NCI-H1105 treated with DMSO at 0.1 percent for 48 hours (cell line): ENCODE data around the gene SDHAF2.
"Not testable (repeated sequence)": the region's sequence is repeated elsewhere in the genome, so short reads cannot be mapped to it uniquely, and the experiment has no call there.

Experiments used
- DNase-seq: peaks from one replicate; lab custom pipeline; 2025; lab: John Stamatoyannopoulos, UW

The SDHAF2 gene

DNA sequence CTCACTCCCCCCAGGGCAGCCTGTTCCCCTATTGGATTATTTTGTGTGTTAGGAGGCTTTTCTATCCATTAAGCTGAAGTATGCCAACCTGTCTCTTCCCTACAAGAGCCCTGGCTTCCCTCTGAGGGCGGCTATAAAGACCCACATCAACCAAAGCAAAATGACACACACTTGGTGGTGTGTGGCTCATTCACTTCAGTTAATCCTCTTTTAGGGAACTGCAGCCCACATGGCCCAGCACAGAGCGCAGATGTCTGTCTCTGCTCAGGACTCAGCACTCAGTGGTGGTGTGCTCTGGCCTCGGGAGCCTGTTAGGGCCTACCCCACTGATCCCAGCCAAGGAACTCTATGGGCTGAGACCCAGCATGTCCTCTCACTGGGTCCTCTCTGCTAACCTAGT lies 46.4 kb downstream of the SDHAF2 start:
- no peak for DNase-seq

DNA sequence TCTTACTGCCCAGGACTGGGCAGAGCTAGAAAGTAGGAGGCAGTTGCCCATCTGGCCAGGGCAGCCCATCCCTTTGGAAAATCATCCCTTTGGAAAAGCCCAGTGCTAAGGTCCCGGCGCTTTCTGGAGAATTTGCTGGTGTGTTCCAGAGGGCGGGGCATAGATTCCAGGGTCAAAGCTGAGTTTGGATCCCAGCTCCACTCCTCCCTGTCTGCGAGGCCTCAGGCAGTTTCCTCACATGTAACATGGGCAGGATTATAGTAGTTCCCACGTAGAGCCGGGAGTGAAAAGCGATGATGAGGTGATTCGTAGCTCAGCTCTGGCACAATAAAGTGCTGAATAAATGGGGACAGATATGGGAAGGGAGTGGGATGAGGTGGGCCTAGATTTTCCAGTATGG lies 47.2 kb downstream of the SDHAF2 start:
- DNase-seq = no peak

DNA sequence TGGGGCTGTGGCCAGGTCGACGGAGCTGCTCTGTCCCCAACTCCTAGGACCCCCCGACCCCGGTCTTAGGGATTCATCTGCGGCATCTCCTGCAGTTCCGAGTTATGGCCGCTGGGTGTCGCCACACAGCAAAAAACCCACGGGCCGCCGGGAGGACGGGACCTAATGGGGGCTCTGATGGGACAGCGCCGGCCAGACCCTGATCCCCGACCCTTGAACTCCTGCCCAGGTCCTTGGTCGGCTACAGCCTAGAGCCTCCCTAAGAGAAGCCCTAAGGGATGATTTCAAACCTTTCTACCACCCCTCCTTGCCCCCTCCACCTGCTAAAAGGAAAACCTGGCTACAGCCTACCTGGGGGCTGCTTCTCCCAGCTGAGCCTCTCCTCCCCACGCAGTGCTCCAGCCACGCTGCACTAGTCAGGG lies 47.8 kb downstream of the SDHAF2 start:
- DNase-seq = peak; percentile 5

DNA sequence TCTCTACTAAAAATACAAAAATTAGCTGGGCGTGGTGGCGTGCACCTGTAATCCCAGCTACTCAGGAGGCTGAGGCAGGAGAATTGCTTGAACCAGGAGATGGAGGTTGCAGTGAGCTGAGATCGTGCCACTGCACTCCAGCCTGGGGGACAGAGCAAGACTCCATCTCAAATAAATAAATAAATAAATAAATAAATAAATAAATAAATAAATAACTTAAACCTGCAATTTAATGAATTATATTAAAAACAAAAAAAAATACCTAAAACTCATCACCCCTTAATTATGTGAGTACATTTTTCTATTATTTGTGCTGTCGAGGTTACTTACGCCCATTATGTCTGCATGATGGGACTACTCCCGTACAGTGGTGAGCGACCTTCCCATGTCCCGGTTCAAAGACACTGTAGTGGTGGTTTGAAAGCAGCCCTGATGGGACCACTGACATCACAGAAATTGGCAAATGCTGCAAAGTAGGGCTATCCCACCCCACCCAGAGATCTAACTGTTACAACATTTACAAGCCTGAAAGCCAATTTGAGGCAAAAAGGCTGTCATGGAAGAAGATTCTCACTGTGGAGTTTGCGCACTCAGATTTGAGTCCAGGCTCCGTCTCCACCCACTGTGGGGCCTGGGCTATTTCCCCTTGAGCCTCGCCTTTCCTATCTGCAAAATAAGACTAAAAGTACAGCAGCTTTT lies 49.6 kb downstream of the SDHAF2 start:
- not testable (repeated sequence) for DNase-seq

DNA sequence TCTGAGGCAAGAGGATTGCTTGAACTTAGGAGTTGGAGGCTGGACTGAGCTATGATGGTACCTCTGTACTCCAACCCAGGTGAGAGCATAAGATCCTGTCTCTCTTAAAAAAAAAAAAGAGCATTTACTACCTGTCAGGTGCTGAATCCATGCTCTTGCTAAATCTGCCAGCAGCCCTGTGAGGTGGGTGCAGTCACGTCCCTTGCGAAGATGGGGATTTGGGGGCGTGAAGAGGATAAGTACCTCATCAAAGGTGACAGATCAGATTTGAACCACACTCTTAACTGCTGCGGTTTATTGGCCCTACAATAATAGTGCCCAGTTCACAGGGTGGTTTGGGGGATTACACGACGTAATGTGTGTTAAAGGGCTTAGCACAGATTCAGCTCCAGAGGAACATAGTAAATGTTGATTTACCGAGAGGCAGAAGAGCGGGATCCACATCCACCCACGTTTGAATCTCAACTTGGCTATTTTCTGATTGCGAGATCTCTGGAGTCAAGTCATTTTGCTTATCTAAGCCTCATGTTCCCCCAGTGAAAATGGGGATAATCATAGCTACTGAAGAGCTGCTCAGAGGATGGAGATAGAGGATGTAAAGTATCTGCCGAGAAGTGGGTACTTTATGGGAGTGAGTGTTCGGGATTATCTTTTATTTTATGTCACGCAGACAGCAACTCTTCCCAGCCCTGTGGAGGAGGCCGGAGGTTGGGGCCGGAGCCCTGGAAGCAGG lies 50.5 kb downstream of the SDHAF2 start:
- DNase-seq = no peak

DNA sequence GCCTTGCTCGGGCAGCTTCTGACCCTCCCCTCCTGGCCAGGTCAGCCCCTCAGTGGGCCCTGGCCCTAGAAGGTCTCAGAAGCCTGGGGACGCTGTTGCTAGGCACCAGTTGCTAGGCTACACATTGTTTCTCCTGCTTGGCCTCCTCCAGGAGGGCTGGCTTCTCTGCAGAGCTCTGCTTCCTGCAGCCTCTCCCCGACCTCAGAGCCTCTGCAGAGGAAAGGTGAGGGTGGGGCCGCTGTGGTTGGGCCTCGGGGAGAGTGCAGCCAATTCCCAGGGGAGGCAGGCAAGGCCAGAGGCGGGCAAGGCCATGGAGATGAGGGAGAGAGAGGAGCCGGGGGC lies 51.0 kb downstream of the SDHAF2 start:
- peak; percentile 83 for DNase-seq

DNA sequence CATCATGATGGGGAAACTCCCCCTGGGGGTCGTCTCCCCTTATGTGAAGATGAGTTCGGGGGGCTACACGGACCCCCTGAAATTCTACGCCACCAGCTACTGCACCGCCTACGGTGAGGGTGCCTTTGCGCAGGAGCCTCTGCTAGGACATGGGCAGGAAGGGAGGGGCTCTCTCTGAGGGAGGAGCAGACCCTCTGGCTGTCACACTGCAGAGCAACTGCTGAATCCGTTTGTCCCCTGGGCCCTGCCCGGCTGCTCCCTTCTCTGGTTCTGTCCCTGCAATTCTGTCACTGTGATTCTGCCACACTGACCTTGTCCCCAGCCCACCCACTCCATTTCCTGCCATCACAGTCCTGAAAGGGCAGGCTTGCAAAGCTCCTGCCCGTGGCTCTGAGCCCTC lies 51.9 kb downstream of the SDHAF2 start:
- no peak for DNase-seq

DNA sequence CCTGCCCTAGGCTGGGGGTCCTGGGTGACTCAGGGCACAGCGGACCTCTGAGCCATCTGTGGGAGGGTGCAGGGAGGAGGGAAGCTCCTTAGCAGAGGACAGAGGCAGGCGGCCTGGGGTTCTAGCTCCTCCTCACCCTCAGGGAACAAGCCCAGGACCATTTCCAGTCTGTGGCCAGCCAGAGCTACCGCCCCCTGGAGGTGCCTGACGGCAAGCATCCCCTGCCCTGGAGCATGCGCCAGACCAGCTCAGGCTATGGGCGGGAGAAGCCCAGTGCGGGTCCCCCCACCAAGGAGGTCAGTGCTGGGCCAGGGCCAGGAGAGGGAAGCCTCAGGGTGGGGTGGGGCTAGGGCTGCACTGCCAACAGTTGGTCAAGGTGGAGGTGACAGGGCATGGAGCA lies 52.6 kb downstream of the SDHAF2 start:
- DNase-seq = no peak

DNA sequence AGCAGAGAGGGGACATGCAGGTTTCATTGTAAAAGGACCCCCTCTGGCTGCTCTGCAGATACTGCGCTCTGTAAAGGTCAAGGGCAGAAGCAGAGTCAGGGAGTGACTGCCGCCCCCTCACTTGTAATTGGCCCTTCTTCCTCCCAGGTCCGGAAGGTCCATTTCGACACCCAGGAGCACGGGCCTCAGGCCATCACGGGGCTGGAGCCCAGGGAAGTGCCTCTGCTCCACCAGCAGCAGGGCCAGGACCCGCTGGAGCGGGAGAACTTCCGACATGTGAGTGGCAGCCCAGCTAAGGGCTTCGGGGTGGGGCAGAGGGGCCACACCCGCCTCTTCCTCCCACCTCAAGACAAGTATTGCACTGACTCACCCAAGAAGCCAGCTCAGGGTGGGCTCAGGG lies 54.6 kb downstream of the SDHAF2 start:
- no peak for DNase-seq

DNA sequence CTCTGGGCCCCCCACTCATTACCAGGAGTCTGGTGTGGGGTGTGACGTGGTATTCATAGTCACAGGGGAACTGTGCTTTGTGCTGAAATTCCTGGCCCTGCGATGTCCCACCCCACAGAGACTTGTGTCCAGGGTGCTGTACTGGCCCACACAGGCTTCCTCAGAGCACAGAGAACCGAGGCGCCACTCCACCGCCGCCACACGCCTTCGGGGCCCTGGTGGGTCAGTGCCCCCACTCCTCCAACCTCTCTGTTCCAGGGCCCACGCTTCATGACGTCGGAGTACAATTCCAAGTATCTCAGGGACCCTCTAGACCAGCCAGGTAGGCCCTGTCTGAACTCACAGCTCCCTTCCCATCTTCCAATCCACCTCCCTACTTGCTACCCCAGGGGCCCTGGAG lies 55.2 kb downstream of the SDHAF2 start:
- no peak for DNase-seq

DNA sequence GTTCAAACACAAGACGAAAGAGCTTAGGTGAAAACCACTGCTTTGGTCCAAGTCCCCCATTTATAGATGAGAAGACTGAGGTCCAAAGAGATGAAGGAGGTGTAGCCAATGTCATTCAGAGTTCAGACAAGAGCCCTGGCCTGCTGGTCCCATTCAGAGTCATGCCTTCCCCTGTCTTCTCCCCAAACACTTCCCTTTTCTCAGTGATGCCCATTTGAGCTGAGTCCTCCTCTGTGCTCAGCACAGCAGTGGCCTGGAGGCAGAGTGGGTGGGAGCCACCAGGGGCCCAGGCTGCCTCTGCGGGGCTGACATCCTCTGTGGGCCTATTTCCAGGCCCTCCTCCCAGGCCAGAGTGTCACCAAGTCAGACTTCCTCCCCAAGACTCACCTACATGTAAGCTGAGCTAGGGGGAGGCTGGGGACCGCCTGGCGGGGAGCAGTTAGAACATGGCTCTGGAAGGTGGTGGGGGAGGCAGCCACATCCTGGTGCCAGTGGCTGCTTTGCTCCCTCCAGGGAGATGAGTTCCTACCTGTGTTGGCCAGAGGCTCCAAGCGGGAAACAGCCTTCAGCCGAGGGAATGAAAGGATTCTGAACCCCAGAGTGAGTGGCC lies 56.2 kb downstream of the SDHAF2 start:
- DNase-seq = no peak

DNA sequence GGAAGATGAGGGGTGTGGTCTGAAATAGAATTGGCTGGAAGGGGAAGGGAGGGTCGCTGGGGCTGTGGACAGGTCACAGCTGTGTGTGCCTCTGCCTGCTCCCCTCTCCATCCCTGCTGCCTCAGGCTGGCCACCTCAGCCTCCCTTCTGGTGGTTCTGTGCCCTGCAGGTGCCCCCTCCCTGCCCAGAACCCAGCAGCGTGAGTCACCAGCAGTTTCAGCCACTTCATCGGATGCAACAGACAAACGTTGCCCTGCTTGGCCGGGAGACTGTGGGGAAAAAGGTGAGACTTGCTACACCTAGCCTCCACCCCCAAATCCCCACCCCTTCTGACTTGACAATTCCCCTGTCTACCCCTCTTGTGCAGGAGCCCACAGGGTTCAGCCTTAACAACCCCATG lies 56.9 kb downstream of the SDHAF2 start:
- DNase-seq = no peak

DNA sequence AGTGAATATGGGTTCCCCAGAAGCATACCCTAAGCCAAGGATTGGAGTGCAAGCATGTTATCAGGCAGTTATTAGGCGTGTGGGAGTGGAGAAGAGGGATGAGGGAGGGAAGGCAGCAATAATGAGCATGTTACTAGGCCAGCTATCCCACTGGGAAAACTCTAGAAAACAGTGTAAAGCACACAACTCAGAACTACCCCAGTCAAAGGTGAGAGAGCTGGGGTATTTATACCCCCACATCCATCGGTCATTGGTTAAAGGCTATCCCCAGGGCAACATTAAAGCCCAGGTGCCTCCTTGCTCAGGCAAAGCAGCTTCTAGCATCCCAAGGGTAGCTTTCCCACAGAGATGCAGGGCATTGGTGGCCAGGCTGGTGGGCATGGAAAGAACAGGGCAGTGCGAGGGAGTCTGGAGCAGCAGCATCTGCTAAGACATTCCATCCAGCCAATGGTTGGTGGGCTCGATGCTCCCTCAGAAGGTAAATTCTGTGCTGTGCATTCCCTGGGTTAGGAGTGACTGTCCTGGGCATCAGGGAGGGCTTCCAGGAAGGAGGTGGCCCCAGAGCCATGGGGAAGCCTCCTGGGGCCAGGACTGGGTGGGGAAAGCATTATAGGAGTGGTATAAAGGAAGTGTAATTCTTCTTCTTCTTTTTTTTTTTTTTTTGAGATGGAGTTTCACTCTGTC lies 57.6 kb downstream of the SDHAF2 start:
- no peak for DNase-seq

DNA sequence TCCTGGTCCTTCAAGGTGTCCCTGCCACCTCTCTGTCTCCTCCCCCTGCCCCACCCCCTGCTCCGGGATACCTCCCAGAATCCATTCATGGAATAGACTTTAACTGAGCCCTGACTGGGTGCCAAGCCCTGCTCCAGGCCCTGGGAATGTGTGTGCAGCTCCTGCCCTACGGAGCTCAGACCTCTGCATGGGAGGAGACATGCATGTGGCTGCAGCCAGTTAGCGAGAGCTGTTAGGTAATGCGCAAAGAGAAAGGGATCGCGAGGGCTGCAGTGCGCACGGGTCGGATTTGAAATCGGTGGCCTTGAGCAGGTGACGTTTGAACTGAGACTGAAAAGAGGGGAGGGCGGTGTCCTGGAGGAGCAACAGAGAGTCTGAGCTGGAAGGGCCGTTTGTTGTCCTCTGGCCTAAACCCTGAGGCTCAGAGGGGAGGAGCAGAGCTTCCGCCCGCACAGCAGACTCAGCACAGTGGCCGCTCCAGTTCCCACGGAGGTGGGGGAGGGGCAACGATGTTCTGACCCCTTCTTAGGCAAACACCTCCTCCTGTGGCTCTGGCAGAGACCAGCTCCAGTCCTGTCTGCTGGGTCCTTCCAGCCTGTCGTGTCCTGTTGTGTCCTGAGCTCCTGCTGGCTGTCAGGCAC lies 58.8 kb downstream of the SDHAF2 start:
- no peak for DNase-seq

DNA sequence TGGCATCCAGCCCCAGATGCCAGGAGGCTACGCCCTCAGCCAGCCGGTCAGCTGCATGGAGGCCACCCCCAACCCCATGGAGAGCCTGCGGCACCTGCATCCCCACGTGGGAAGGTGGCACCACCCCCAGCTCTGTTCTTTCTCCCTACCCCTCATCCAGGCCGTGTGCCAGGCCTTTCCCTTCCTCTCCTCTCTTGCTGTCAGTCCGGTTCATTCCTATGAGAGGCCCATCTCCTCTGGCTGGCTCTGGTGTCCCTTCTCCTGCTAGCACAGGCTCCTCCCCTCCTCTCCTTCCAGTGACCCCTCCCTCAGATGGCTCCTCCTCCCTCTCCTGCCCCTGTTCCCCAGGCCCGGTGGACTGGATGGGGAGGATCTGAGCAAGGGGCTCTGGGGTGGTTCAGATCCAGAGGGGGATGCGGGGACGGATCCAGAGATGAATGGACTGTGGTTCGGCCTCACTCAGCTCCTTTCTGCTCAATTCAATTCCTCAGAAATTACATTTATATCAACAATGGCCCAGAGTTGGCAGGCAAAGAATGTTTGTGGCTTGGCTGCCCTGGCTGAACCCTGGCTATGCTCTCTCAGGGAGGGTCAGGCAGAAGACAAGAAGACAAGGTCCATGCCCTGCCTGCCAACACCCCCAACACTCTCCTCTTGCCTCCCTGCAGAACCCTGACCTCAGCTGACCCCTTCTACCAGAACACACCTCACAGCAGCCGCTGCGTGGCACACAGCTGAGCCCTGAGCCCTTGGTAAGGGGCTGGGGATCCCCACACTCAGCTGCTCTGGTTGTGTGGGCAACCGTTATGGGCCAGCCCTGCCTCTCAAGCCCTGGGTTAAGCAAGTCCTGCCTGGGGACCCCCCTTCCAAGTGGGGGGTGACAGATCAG lies 60.2 kb downstream of the SDHAF2 start:
- DNase-seq = no peak

DNA sequence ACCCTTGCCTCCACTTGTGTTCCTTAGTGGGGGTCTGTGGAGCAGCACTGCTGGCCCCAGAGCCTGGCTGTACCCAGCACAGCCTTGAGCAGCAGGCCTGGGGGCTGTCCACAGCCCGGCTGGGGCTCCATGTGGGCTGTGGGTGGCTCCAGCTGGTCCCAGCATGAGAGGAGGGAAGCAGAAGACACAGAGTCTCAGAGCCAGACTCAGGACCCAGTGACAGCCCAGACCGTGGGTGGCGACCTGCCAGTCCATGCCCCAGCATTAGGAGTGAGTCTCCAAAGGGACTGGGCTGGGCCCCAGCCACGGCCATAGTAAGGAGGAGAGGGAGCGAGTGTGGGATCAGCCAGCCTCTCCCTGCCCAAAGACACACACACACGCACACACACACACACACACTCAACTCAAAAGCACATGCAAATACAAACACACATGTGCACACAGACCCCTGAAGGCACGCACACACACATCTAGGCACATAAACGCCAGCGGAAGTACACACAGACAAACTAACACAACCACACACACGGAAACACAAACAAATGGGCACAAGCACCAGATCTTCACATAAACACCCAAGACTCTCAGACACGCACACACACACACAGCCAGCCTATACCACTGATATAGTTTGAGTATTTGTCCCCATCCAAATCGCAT lies 61.9 kb downstream of the SDHAF2 start:
- no peak for DNase-seq

DNA sequence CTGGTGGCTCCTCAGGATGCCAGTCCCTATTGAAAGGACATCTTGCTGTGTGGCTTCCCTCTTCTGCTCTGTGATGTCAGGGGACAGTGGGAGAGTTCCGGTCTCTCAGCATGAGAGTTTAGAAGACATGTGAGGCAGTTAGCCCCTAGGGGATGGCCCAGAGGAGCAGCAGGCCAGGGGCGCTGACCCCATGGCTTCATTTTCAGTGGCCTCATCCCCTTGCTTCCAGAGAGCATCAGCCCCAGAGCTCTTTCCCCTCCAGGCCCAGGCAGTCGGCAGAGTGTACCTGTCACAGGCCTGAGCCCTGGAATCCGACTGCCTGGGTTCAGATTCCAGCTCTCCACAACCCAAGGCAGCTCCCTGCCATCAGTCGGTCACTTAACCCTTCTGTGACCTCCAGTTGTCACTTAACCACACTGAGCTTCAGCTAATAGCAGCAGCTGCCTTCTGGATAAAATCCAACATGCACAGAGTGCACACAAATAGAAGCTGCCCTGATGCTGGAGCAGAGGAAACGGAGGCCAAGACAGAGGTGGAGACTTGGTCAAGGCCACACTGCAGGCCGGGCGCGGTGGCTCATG lies 64.5 kb downstream of the SDHAF2 start:
- no peak for DNase-seq

DNA sequence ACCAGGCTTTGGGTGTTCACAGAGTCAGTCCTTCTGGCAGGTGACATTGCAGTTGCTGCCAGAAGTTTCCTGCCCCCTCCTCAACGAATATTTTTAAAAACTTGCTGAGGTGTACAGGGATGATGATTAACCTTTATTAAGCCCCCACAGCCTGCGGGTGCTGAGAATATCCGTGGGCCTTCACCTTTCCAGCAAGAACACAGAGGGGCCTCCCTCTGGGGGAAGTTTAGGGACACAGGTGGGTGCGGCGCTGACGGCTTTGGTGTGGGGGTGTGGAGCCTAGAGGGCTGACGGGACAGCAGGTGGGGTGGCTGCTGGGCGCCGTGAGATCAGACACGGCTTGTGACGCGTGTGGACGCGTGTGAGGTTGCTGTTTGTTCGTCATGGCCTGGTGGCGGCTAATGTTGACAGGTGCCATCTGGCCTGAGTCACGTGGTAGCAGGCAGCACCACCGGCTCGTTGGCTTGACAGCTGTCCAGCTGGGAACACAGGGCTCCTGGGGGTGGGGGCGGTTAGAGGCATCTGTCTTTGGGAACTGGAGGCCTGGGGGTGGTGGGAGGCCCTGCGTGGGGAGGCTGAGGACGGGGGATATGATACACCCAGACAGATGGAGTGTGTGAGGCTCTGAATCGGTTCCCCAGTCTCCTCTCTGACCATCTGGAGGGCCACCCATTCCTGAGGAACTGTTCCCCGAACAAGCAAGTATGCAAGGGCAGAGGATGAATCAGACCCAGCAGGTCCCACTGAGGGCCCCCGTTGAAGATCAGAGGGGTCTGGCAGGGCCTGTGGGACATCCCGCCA lies 66.1 kb downstream of the SDHAF2 start:
- DNase-seq = peak; percentile 44
